Thoracic aorta (tissue), 2 donors: Measurements from ENCODE around the gene DDX3X. TPM values are rescaled to one million over a fixed set of nuclear protein-coding genes. Genes with fewer than 3 reads are reported as not detected.

Experiments used
- ATAC-seq: fragments of 150-250 bp; one replicate; pipeline ENCODE4 v1.8.0; 2017; ENCODE audit warnings: low read depth; ENCODE audit not compliant: insufficient number of reproducible peaks, low FRiP score
- DNase-seq: peaks from one replicate; pipeline ENCODE4 v3.0.0-alpha.2; 2020; ENCODE audit warnings: low spot score
- H3K27ac ChIP-seq, 2 donors: fragments of 200-600 bp; sonication (generic); 1 replicate in 1 of 2; 2 replicates in 1 of 2; pipeline ENCODE4 v1.5.1; 2016; ENCODE audit warnings: mild to moderate bottlenecking in 2 of 2, moderate library complexity in 2 of 2
- H3K27me3 ChIP-seq: fragments of 200-600 bp; sonication (generic); replicated peaks from 2 replicates; pipeline ENCODE4 v1.6.0; 2016; ENCODE audit warnings: mild to moderate bottlenecking; ENCODE audit not compliant: insufficient read depth
- H3K36me3 ChIP-seq: fragments of 200-600 bp; sonication (generic); one replicate; pipeline ENCODE4 v1.5.1; 2016
- H3K4me1 ChIP-seq, 2 donors: fragments of 200-600 bp; sonication (generic); 1 replicate in 1 of 2; 2 replicates in 1 of 2; pipeline versions ENCODE4 v1.5.1 to v1.6.0; 2016; ENCODE audit warnings: low read depth in 2 of 2, mild to moderate bottlenecking in 1 of 2; ENCODE audit not compliant: control insufficient read depth in 1 of 2
- H3K4me3 ChIP-seq: fragments of 200-600 bp; sonication (generic); 2 replicates; pipeline ENCODE4 v1.5.1; 2016; ENCODE audit warnings: mild to moderate bottlenecking
- H3K9me3 ChIP-seq: fragments of 200-600 bp; sonication (generic); 2 replicates; pipeline ENCODE4 v1.5.1; 2016
- total RNA-seq, 2 donors: library from RNA; depleted of rRNA; stranded (reverse); fragments of >200 nt; gene quantifications; one replicate each; pipeline versions ENCODE4 v1.1.0 to v1.2.3, GENCODE V29; 2016
- TF ChIP-seq, protein P1 (sequence below): fragments of 200-600 bp; sonication (generic); IDR thresholded peaks from one replicate; pipeline ENCODE4 v1.5.1; 2019; ENCODE audit warnings: antibody characterized with exemption

The DDX3X gene
- total RNA-seq, 2 donors from 2014 or later: 172 to 320 TPM

- H3K27me3 ChIP-seq: no peaks in the 10 kb centered on the region
- H3K27ac ChIP-seq: no peak overlapping the region
- no peak overlapping the region for H3K4me3 ChIP-seq
- H3K4me1 ChIP-seq: no peaks in the 10 kb centered on the region
- TF ChIP-seq, protein P1, sequence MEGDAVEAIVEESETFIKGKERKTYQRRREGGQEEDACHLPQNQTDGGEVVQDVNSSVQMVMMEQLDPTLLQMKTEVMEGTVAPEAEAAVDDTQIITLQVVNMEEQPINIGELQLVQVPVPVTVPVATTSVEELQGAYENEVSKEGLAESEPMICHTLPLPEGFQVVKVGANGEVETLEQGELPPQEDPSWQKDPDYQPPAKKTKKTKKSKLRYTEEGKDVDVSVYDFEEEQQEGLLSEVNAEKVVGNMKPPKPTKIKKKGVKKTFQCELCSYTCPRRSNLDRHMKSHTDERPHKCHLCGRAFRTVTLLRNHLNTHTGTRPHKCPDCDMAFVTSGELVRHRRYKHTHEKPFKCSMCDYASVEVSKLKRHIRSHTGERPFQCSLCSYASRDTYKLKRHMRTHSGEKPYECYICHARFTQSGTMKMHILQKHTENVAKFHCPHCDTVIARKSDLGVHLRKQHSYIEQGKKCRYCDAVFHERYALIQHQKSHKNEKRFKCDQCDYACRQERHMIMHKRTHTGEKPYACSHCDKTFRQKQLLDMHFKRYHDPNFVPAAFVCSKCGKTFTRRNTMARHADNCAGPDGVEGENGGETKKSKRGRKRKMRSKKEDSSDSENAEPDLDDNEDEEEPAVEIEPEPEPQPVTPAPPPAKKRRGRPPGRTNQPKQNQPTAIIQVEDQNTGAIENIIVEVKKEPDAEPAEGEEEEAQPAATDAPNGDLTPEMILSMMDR: no peak
- no peaks in the 10 kb centered on the region for H3K36me3 ChIP-seq
- no peaks in the 10 kb centered on the region for H3K9me3 ChIP-seq
- ATAC-seq (no peak), DNase-seq (no peak)
Measured at GRCh38 chrX:41317477-41318208, 16.3 kb upstream of the DDX3X start.

DNA sequence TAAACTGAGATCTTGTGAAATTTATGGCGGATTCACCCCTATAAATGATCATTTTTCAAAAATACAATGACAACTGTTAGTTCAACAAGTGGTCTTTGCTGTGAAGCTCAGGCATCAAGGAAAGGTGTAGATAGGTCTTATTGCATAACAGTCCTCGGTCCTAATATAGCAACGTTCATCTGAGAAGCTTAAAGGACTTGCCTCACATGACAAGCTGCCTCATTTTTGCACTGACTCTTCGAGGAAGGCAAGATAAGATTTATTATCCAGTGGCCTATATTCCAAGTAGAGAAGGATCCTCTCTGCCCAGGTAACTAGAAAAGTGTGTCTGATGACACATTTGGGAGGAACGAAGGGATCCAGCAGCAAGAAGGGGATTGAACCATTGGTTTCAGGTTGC, 13.6 kb upstream of the DDX3X start:
- Histone ChIP-seq H3K27ac (no peak overlapping the region), H3K9me3 (no peaks in the 10 kb centered on the region), H3K27me3 (no peaks in the 10 kb centered on the region), H3K36me3 (no peaks in the 10 kb centered on the region), H3K4me1 (no peaks in the 10 kb centered on the region), H3K4me3 (no peak overlapping the region)
- no peak for ATAC-seq
- TF ChIP-seq, protein P1: no peak
- no peak for DNase-seq

GRCh38 chrX:41322821-41323603, 10.9 kb upstream of the DDX3X start:
- DNase-seq (no peak), ATAC-seq (no peak)
- TF ChIP-seq, protein P1: no peak
- no peak overlapping the region for H3K27ac ChIP-seq
- H3K4me3 ChIP-seq: no peak overlapping the region
- H3K9me3 ChIP-seq: no peaks in the 10 kb centered on the region
- no peaks in the 10 kb centered on the region for H3K36me3 ChIP-seq
- H3K27me3 ChIP-seq: no peaks in the 10 kb centered on the region
- no peaks in the 10 kb centered on the region for H3K4me1 ChIP-seq

DNA sequence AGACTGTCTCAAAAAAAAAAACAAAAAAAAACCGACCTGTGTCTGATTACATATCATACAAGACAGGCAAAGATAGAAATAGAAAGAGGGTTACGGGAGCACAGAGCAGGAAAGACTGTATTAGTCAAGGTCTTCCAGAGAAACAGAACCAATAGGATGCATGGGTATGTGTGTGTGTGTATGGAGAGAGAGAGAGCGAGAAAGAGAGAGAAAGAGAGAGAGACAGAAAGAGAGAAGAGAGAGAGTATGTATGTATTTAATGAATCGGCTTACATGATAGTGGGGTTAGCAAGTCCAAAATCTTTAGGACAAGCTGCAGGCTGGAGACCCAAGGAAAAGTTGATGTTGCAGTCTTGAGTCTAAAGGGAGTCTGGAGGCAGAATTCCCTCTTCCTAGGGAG, 7.5 kb upstream of the DDX3X start:
- TF ChIP-seq, protein P1: no peak
- no peak for DNase-seq
- no peak for ATAC-seq
- H3K27me3 ChIP-seq: no peaks in the 10 kb centered on the region
- H3K36me3 ChIP-seq: no peaks in the 10 kb centered on the region
- H3K27ac ChIP-seq: no peak overlapping the region
- H3K9me3 ChIP-seq: no peaks in the 10 kb centered on the region
- H3K4me3 ChIP-seq: no peak overlapping the region
- no peaks in the 10 kb centered on the region for H3K4me1 ChIP-seq

DNA sequence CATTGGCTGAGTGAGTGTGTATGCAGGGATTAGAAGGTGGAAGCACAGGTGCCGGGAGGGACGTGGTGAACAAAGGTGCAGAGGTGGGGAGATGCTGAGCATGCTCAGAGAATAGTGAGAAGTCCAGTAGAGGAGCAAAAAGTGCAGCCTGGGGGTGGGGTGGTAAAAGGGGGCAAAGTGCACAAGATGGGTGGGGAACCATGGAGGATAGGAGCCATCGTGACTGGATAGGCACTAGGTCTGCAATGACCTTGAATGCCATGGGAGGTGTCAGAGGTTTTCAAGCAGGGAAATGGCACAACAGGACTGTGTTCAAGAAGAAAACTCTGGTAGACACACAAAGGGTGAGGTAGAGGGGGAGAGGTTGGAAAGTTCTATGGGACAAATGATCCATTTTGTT, 6.6 kb upstream of the DDX3X start:
- Histone ChIP-seq H3K4me3 (no peak overlapping the region), H3K36me3 (no peaks in the 10 kb centered on the region), H3K9me3 (no peaks in the 10 kb centered on the region), H3K4me1 (no peaks in the 10 kb centered on the region), H3K27ac (no peak overlapping the region), H3K27me3 (no peaks in the 10 kb centered on the region)
- ATAC-seq (no peak), DNase-seq (no peak)
- TF ChIP-seq, protein P1: no peak
